HG02884 (cell line): ENCODE measurements around the gene NADK2.

Experiments used
- ATAC-seq: cut with Tn5 transposase; IDR thresholded peaks from one replicate; pipeline ENCODE4 v1.9.1; 2021; ENCODE audit warnings: mild to moderate bottlenecking, moderate library complexity; ENCODE audit not compliant: unreplicated experiment

The NADK2 gene

DNA sequence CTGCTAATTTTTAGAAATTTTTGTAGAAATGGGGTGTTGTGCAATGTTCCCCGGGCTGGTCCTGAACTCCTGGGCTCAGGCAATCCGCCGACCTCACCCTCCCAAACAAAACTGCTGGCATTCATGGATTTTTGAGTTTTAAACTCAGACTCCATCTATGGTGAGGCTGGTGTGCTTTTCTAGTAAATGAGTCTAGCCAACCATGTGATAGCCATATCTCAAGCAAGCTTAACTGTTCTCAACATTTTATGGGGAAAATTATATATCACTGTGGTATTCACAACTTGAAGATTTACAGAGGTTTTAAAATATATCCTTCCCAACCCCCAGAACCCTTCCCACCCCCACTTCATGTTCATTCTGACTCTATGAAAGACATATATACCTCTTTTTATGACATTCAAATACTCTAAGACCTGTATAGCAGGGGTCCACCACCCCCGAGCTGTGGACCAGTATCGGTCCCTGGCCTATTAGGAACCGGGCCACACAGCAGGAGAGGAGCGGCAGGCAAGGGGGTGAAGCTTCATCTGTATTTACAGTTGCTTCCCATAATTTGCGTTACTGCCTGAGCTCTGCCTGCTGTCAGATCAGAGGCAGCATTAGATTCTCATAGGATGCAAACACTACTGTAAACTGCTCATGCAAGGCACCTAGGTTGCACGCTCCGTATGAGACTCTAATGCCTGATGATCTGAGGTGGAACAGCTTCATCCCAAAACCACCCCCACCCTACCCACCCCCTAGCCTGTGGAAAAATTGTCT is 4.5 kb upstream of the NADK2 start:
- ATAC-seq = no peak

GRCh38 chr5:36244076-36244475 is 2.4 kb upstream of the NADK2 start:
- ATAC-seq = no peak

GRCh38 chr5:36243653-36244052 is 1.9 kb upstream of the NADK2 start:
- no peak for ATAC-seq

DNA sequence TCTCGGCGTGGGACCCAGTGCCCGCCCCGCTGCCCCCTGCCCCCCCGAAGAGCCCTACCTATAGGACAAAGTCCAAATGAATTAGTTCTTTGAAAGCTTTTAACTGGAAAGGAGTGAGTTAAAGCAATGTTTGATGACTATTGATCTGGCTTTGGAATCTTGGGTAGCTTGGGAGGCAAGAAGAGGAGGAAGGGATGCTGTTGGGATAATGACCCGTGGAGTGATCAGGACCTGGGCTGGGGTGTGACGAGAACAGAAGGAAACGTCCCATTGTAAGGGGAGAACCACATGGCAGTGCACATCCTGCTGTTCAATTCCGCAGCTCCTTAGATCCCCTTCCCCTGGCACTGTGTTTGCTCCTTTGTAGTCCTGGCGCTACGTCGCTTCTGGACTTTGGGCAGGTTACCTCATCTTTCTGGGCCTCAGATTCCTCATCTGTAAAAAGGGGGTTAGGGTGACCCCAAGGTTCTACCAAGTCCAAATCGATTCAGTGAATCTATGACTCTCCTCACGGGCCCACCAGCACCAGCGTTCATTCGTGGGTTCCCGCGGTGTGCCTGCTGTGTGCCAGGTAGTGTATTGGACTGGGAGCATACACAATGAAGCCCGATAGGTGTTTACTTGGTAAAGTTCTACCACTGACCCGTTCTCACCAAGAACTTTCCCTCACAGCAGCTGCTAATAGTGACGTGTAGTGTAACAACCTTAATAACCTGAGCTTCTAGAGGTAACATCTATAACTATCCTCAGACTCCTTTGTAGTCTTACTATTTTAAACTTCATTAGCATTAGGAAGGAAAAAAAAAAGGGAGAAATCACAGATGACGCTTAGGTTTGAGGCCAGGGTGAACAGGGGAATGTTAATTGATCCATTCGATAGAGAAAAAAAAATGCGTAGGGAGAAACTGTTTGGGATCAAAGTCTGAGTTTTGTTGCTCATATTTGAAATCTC is 1.1 kb upstream of the NADK2 start:
- ATAC-seq = no peak

GRCh38 chr5:36240779-36241630 is 720 bp downstream of the NADK2 start:
- ATAC-seq = peak; percentile 6

- ATAC-seq = no peak
Observed at GRCh38 chr5:36239370-36240293, 2.1 kb downstream of the NADK2 start.

GRCh38 chr5:36238502-36239295 is 3.0 kb downstream of the NADK2 start:
- no peak for ATAC-seq

GRCh38 chr5:36237751-36238150 is 4.0 kb downstream of the NADK2 start:
- no peak for ATAC-seq

- ATAC-seq = no peak
Observed at GRCh38 chr5:36236801-36237200, 4.9 kb downstream of the NADK2 start.

- no peak for ATAC-seq
Observed at GRCh38 chr5:36232533-36232932, 9.2 kb downstream of the NADK2 start.

- ATAC-seq = no peak
Observed at GRCh38 chr5:36230151-36230790, 11.5 kb downstream of the NADK2 start.

- ATAC-seq = no peak
Observed at GRCh38 chr5:36228505-36228904, 13.2 kb downstream of the NADK2 start.

GRCh38 chr5:36227046-36227445 is 14.7 kb downstream of the NADK2 start:
- no peak for ATAC-seq

GRCh38 chr5:36222620-36223019 is 19.1 kb downstream of the NADK2 start:
- ATAC-seq = no peak

- ATAC-seq = no peak
Observed at GRCh38 chr5:36217988-36218387, 23.7 kb downstream of the NADK2 start.

GRCh38 chr5:36217567-36217966 is 24.2 kb downstream of the NADK2 start:
- no peak for ATAC-seq

GRCh38 chr5:36215910-36216309 is 25.8 kb downstream of the NADK2 start:
- no peak for ATAC-seq

- no peak for ATAC-seq
Observed at GRCh38 chr5:36214436-36214835, 27.3 kb downstream of the NADK2 start.

- ATAC-seq = no peak
Observed at GRCh38 chr5:36209664-36210063, 32.1 kb downstream of the NADK2 start.
